GM23338 (cell line): ENCODE measurements around the gene ZNF366. TPM values are rescaled to one million over a fixed set of nuclear protein-coding genes. Genes with fewer than 3 reads are reported as not detected.

ENCODE experiments used
- ATAC-seq: fragments of 200-7000 bp; cut with Tn5 transposase; 3 replicates; pipeline ENCODE4 v1.9.1; 2020
- DNase-seq: peaks from one replicate; pipeline ENCODE4 v3.0.0-alpha.2; 2015; ENCODE audit warnings: low spot score
- H2AFZ ChIP-seq: fragments of 200-600 bp; sonication (generic); 2 replicates; pipeline ENCODE4 v1.8.0; 2016; ENCODE audit warnings: antibody characterized with exemption, mild to moderate bottlenecking, moderate library complexity
- H3F3A ChIP-seq: fragments of 200-600 bp; sonication (generic); replicated peaks from 2 replicates; pipeline ENCODE4 v1.8.0; 2017; ENCODE audit warnings: antibody characterized with exemption, mixed run types, low read depth
- H3K27ac ChIP-seq: fragments of 200-600 bp; sonication (generic); 2 replicates; pipeline ENCODE4 v1.6.1; 2016; ENCODE audit warnings: low read depth
- H3K27me3 ChIP-seq: fragments of 200-600 bp; sonication (generic); 2 replicates; pipeline ENCODE4 v1.8.0; 2016; ENCODE audit warnings: mild to moderate bottlenecking, mixed run types, moderate library complexity; ENCODE audit not compliant: insufficient read depth
- H3K36me3 ChIP-seq: fragments of 200-600 bp; sonication (generic); 2 replicates; pipeline ENCODE4 v1.8.0; 2016; ENCODE audit warnings: mild to moderate bottlenecking; ENCODE audit not compliant: insufficient read depth
- H3K4me1 ChIP-seq: fragments of 200-600 bp; sonication (generic); 2 replicates; pipeline ENCODE4 v1.8.0; 2016; ENCODE audit warnings: mild to moderate bottlenecking, moderate library complexity; ENCODE audit not compliant: insufficient read depth
- H3K4me2 ChIP-seq: fragments of 200-600 bp; sonication (generic); 2 replicates; pipeline ENCODE4 v1.7.1; 2017; ENCODE audit warnings: mixed run types
- H3K4me3 ChIP-seq: fragments of 200-600 bp; sonication (generic); 2 replicates; pipeline ENCODE4 v1.6.1; 2016; ENCODE audit warnings: mixed run types
- H3K79me2 ChIP-seq: fragments of 200-600 bp; sonication (generic); replicated peaks from 2 replicates; pipeline ENCODE4 v1.8.0; 2017; ENCODE audit warnings: mild to moderate bottlenecking; ENCODE audit not compliant: insufficient read depth
- H3K9me2 ChIP-seq: fragments of 200-600 bp; sonication (generic); 2 replicates; pipeline ENCODE4 v1.8.0; 2017; ENCODE audit not compliant: insufficient read depth
- H4K20me1 ChIP-seq: fragments of 200-600 bp; sonication (generic); replicated peaks from 2 replicates; pipeline ENCODE4 v1.8.0; 2017; ENCODE audit warnings: mild to moderate bottlenecking; ENCODE audit not compliant: insufficient read depth
- H3K27ac Mint-ChIP-seq: 2 replicates; pipeline ENCODE4 v1.8.0; 2020; ENCODE audit warnings: inconsistent platforms, mild to moderate bottlenecking, moderate library complexity, mixed read lengths
- H3K27me3 Mint-ChIP-seq: 3 replicates; pipeline ENCODE4 v1.8.0; 2022; ENCODE audit warnings: low read depth, mild to moderate bottlenecking, moderate library complexity, mixed read lengths, inconsistent platforms; ENCODE audit not compliant: insufficient read depth, poor library complexity
- H3K36me3 Mint-ChIP-seq: 3 replicates; pipeline ENCODE4 v1.8.0; 2021; ENCODE audit warnings: low read depth, mild to moderate bottlenecking, inconsistent platforms, moderate library complexity, mixed read lengths
- H3K4me1 Mint-ChIP-seq: 3 replicates; pipeline ENCODE4 v1.8.0; 2020; ENCODE audit warnings: mild to moderate bottlenecking, inconsistent platforms, mixed read lengths
- H3K4me3 Mint-ChIP-seq: 3 replicates; pipeline ENCODE4 v1.8.0; 2021; ENCODE audit warnings: moderate library complexity, mild to moderate bottlenecking, inconsistent platforms, mixed read lengths
- H3K9me3 Mint-ChIP-seq: 3 replicates; pipeline ENCODE4 v1.8.0; 2020; ENCODE audit warnings: moderate library complexity, mild to moderate bottlenecking, inconsistent platforms, mixed read lengths
- CREB1 ChIP-seq: fragments of 250-450 bp; sonication (Bioruptor Pico); IDR thresholded peaks from 2 replicates; pipeline ENCODE4 v1.5.0; 2020; ENCODE audit warnings: low read depth, mild to moderate bottlenecking, moderate library complexity
- CTCF ChIP-seq, 2 experiments: fragments of 200-600 bp in 1 of 2; sonication (generic) in 1 of 2; conservative IDR thresholded peaks; 2 replicates each; pipeline versions ENCODE4 v1.5.1 to v1.6.1; 2016 to 2017; ENCODE audit warnings: antibody characterized with exemption in 2 of 2, low read depth in 2 of 2, mild to moderate bottlenecking in 2 of 2, moderate library complexity in 1 of 2
- EZH2 ChIP-seq: fragments of 200-600 bp; sonication (generic); IDR thresholded peaks from one replicate; pipeline ENCODE4 v1.8.0; 2017; ENCODE audit warnings: antibody characterized with exemption, mild to moderate bottlenecking, low read depth; ENCODE audit not compliant: unreplicated experiment
- EZH2phosphoT487 ChIP-seq: fragments of 200-600 bp; sonication (generic); IDR thresholded peaks from one replicate; pipeline ENCODE4 v1.8.1; 2018; ENCODE audit warnings: antibody characterized with exemption; ENCODE audit not compliant: unreplicated experiment
- JUNB ChIP-seq: IDR thresholded peaks from one replicate; pipeline ENCODE4 v1.6.1; 2016; ENCODE audit warnings: antibody characterized with exemption; ENCODE audit not compliant: unreplicated experiment
- NANOG ChIP-seq: IDR thresholded peaks from 2 replicates; pipeline ENCODE4 v1.6.1; 2016; ENCODE audit warnings: antibody characterized with exemption, borderline replicate concordance
- POLR2AphosphoS5 ChIP-seq: IDR thresholded peaks from 2 replicates; pipeline ENCODE4 v1.6.1; 2016; ENCODE audit warnings: antibody characterized with exemption, low read depth
- REST ChIP-seq: IDR thresholded peaks from one replicate; pipeline ENCODE4 v1.6.1; 2018; ENCODE audit warnings: antibody characterized with exemption; ENCODE audit not compliant: unreplicated experiment
- STAT1 ChIP-seq: IDR thresholded peaks from one replicate; pipeline ENCODE4 v1.6.1; 2016; ENCODE audit warnings: antibody characterized with exemption; ENCODE audit not compliant: unreplicated experiment
- ZNF114 ChIP-seq: fragments of 250-450 bp; sonication (Bioruptor Pico); IDR thresholded peaks from 2 replicates; pipeline ENCODE4 v1.5.0; 2020; ENCODE audit warnings: mild to moderate bottlenecking, moderate library complexity
- ZNF331 ChIP-seq: fragments of 250-450 bp; sonication (Bioruptor Pico); IDR thresholded peaks from 2 replicates; pipeline ENCODE4 v1.5.0; 2020; ENCODE audit warnings: low read depth, mild to moderate bottlenecking, moderate library complexity
- ZNF462 ChIP-seq: fragments of 250-450 bp; sonication (Bioruptor Pico); IDR thresholded peaks from 2 replicates; pipeline ENCODE4 v1.5.0; 2020; ENCODE audit warnings: mild to moderate bottlenecking, moderate library complexity
- polyA plus RNA-seq: library from polyadenylated mRNA; unstranded; fragments of >200 nt; fragmentation: Nextera tagmentation; extraction: Ambion mirVana; gene quantifications from 2 replicates; pipeline ENCODE4 v1.2.1, GENCODE V29; 2016
- total RNA-seq: library from RNA; depleted of rRNA; stranded (reverse); fragments of >200 nt; shearing (Covaris generic); gene quantifications from 2 replicates; pipeline ENCODE4 v1.2.3, GENCODE V29; 2014

Gene ZNF366
- total and polyA plus RNA-seq, 2 experiments from 2014 or later, result not detected

GRCh38 chr5:72539726-72540125 is 32.5 kb upstream of the ZNF366 start:
- H3K36me3 ChIP-seq, result no peaks in the 10 kb centered on the region
- H3K4me1 ChIP-seq, result peaks cover 8% of the 10 kb centered on the region
- no peak overlapping the region for H3K4me3 ChIP-seq
- Mint-ChIP-seq H3K27me3 (no peaks in the 10 kb centered on the region), H3K4me3 (no peak overlapping the region), H3K27ac (no peak overlapping the region), H3K4me1 (peaks cover 12% of the 10 kb centered on the region), H3K36me3 (no peaks in the 10 kb centered on the region), H3K9me3 (no peaks in the 10 kb centered on the region)
- no peaks in the 10 kb centered on the region for H3F3A ChIP-seq
- H2AFZ ChIP-seq, result no peak overlapping the region
- no peak overlapping the region for H3K27ac ChIP-seq
- no peak overlapping the region for H3K4me2 ChIP-seq
- DNase-seq (no peak), ATAC-seq (no peak)
- TF ChIP-seq REST (no peak), ZNF114 (no peak), ZNF462 (CRISPR knock-in tag) (no peak), ZNF331 (CRISPR knock-in tag) (no peak), CREB1 (CRISPR knock-in tag) (no peak), POLR2AphosphoS5 (no peak), NANOG (no peak), EZH2 (no peak), STAT1 (no peak), JUNB (no peak), CTCF (conservative IDR thresholded peaks at IDR 0.05; ENCODE audit: low read depth in 2 of 2) (no peak), EZH2phosphoT487 (no peak)
- no peaks in the 10 kb centered on the region for H3K27me3 ChIP-seq
- H3K79me2 ChIP-seq, result no peaks in the 10 kb centered on the region
- H4K20me1 ChIP-seq, result no peaks in the 10 kb centered on the region
- H3K9me2 ChIP-seq, result 0 out of 2 replicates have a peak, but pooled peaks cover 3% of the 10 kb centered on the region
